ENCODE results near the gene GSX1. TPM values are rescaled to one million over a fixed set of nuclear protein-coding genes. Genes with fewer than 3 reads are reported as not detected.
A peak's percentile ranks its signal among the peaks of the same experiment; 100 is the strongest.

GSX1 gene
- total and polyA plus RNA-seq, 2 of the 4 experiments (the other 2 are of a cell fraction): not detected

GRCh38 chr13:27826379-27827353, 34.4 kb downstream of the GSX1 start (continued):
- TF ChIP-seq RFX5 (IDR thresholded peaks at IDR 0.05; ENCODE audit: low read depth, low read length): no peak
- peak; percentile 95 for TF ChIP-seq RAD21 (IDR thresholded peaks at IDR 0.05; ENCODE audit: low read length)
- TF ChIP-seq POLR2A (IDR thresholded peaks at IDR 0.05; ENCODE audit: low read depth, low read length): no peak

GRCh38 chr13:27827646-27828045, 35.4 kb downstream of the GSX1 start:
- Histone ChIP-seq H3K79me1 (ENCODE audit: low read depth in 1 of 2, low read length in 2 of 2) (no peaks in the 10 kb centered on the region), H4K8ac (ENCODE audit: low read depth in 2 of 2, low read length in 2 of 2) (no peak overlapping the region), H2BK15ac (ENCODE audit: low read depth, low read length) (no peak overlapping the region), H3K4me3 (ENCODE audit: insufficient read depth, low read depth, low read length) (no peak overlapping the region), H4K91ac (ENCODE audit: insufficient read depth, low read depth, low read length) (no peak overlapping the region), H4K20me1 (ENCODE audit: insufficient read depth, low read length) (no peaks in the 10 kb centered on the region), H2AK9ac (replicated peaks; ENCODE audit: low read depth, low read length, poor library complexity) (no peak overlapping the region), H2BK20ac (ENCODE audit: low read depth, low read length) (no peak overlapping the region), H3K4me1 (ENCODE audit: control insufficient read depth, insufficient read depth, low read length) (no peaks in the 10 kb centered on the region), H3K36me3 (ENCODE audit: control insufficient read depth, insufficient read depth, low read length) (no peaks in the 10 kb centered on the region), H4K5ac (ENCODE audit: low read depth, low read length) (no peak overlapping the region), H2BK120ac (ENCODE audit: low read depth, low read length) (no peak overlapping the region), H3K56ac (ENCODE audit: extremely low read depth, insufficient read depth, low read length) (no peak overlapping the region), H2AFZ (replicated peaks; ENCODE audit: low read length, poor library complexity) (no peak overlapping the region), H2AK5ac (ENCODE audit: low read depth, low read length) (no peak overlapping the region), H3K9ac (ENCODE audit: low read depth, low read length) (no peak overlapping the region), H3K27ac (ENCODE audit: insufficient read depth, low read length) (no peak overlapping the region), H3K4ac (ENCODE audit: low read depth, low read length) (no peak overlapping the region), H3K27me3 (ENCODE audit: control insufficient read depth, insufficient read depth, low read length) (peaks cover 21% of the 10 kb centered on the region), H3K9me1 (ENCODE audit: insufficient read depth, low read length) (no peaks in the 10 kb centered on the region), H2BK5ac (ENCODE audit: low read depth, low read length, poor library complexity, severe bottlenecking) (no peak overlapping the region), H3K14ac (replicated peaks; ENCODE audit: low read depth, low read length) (no peak overlapping the region), H3K18ac (ENCODE audit: low read depth, low read length) (no peak overlapping the region), H3K4me2 (ENCODE audit: low read depth, low read length) (no peak overlapping the region), H3K23ac (ENCODE audit: low read depth, low read length) (no peak overlapping the region), H3K9me3 (ENCODE audit: control insufficient read depth, insufficient read depth, low read length) (no peaks in the 10 kb centered on the region)
- BruUV-seq (replicated peaks): no TSS peak
- POLR2A ChIA-PET (ENCODE audit: unreplicated experiment): no interaction called here
- CTCF ChIA-PET: interaction anchor here (1.1 to 3.1 kb wide), 8 partner anchors 126 to 843 kb away, joined by 3 to 28 read pairs (median 5); no protein-coding TSS in a partner anchor
- DNase-seq: no peak
- dilution Hi-C loops (cut with HindIII; ENCODE audit: low sequenced_read_pairs, unreplicated experiment) (no loop called here), intact Hi-C loops (cut with micrococcal nuclease) (loop anchor here (2.0 to 10.0 kb wide), 3 partner anchors 207 to 880 kb away; partner anchors contain the start of genes LNX2 and POLR1D), in situ Hi-C loops (cut with MboI; ENCODE audit: low sequenced_read_pairs) (loop anchor here (5.0 to 25.0 kb wide), 4 partner anchors 160 to 890 kb away; partner anchors contain the start of gene URAD)
- TF ChIP-seq RFX5 (IDR thresholded peaks at IDR 0.05; ENCODE audit: low read depth, low read length): no peak
- no peak for TF ChIP-seq MXI1 (IDR thresholded peaks at IDR 0.05; ENCODE audit: borderline replicate concordance, low read depth, low read length)
- no peak for TF ChIP-seq POLR2A (IDR thresholded peaks at IDR 0.05; ENCODE audit: low read depth, low read length)
- ATAC-seq (ENCODE audit: low read depth): no peak
- 51% methylated on average over 3 of the region's 4 CpGs; no CpG with 5 or more reads in 1 of the 2 experiments for WGBS, 2 experiments (ENCODE audit: extremely low coverage in 2 of 2, insufficient read length in 1 of 2)

Data from IMR-90 (cell line).